GM18517 (cell line): ENCODE results near the gene SPECC1L.

ENCODE experiments used
- ATAC-seq: cut with Tn5 transposase; IDR thresholded peaks from one replicate; pipeline ENCODE4 v1.9.1; 2021; ENCODE audit warnings: mild to moderate bottlenecking, moderate library complexity; ENCODE audit not compliant: unreplicated experiment

The SPECC1L gene

DNA sequence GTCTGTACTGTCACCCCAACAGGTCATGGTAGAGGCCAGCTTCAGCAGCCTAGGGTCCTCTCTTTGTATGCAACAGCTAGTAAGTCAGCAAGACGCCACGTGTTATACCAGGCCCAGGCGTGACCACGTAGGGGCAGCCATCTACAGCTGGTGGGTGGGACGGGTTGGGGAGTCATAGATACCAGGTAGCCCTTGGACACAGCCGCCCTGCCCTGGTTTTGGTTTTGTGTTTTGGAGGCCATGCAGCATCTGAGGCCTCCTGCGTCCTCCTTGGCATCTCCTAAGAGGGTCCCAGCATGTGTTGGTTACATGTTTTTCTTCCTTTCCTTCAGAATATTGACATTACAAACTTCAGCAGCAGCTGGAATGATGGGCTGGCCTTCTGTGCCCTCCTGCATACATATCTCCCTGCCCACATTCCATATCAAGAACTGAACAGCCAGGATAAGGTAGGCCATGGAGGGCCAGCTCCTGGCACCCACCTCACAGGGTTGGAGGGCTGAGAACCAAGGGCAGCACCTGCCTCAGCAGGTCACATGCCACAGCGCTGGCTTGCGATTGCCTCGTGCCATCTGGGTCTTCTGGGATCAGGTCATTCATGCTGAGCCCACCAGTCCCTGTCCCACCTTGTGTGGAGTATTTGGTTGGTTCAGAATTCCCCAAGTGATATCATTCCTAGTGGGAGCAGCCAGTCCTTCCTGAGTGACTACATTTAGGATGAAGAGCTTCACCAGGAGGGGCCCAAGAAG, 140.8 kb downstream of the SPECC1L start:
- no peak for ATAC-seq

DNA sequence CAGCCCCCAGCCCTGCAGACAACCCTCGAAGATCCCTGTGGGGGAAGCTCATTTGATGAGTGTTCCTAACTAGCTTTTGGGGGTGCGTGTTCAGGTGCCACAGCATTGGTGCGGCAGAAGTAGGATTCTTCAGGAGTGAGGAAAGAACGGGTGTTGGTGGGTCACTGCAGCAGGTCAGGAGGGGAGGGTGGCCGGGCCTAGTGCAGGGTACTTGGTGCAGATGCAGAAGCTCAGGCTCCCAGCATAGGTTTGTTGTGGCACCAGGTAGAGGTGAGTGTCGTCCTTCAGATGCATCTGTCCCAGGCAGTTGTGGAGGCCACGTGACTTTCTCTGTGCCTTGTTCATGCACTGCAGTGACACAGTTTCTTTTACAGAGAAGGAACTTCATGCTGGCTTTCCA, 141.6 kb downstream of the SPECC1L start:
- ATAC-seq, result no peak

DNA sequence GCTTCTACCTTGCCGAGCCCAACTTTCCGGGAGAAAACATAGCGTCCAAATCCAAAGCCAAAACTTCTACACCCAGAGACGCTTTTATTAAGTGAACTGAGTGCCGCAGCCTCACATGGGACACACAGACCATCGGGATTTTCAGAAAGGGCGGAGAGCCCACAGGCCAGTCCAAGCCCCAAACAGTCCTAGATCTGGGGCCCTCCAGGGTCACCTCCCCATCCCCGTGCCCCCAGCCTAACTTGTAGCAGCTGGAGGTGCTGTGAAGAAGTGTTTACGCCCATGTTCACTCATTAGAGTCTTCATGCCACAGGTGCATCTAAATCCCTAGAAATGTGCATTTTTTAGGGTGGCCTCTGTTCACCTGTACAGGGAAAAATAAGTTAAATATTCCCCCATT, 142.6 kb downstream of the SPECC1L start:
- no peak for ATAC-seq

- ATAC-seq, result no peak
These were observed 143.2 kb downstream of the SPECC1L start for GRCh38 chr22:24413736-24414385.

DNA sequence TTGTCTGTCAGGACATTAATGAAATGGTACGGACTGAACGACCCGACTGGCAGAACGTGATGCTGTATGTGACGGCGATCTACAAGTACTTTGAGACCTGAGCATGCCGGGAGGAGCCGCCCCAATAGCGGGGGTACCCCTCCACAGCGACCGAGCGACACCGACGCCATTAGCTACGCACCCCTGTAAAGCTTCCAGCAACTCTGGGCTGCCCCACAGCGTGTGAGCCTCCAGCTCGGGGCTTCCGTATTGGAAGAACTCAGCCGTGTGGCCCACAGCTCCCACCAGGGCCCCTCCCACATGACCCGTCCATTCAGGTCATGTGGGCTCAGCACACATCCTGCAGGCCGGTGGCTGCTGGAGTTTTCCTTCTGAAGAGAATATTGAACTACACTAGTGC, 143.9 kb downstream of the SPECC1L start:
- ATAC-seq, result no peak

GRCh38 chr22:24414984-24415945, 144.6 kb downstream of the SPECC1L start:
- ATAC-seq, result no peak

- no peak for ATAC-seq
These were observed 145.5 kb downstream of the SPECC1L start for GRCh38 chr22:24416095-24416494.

DNA sequence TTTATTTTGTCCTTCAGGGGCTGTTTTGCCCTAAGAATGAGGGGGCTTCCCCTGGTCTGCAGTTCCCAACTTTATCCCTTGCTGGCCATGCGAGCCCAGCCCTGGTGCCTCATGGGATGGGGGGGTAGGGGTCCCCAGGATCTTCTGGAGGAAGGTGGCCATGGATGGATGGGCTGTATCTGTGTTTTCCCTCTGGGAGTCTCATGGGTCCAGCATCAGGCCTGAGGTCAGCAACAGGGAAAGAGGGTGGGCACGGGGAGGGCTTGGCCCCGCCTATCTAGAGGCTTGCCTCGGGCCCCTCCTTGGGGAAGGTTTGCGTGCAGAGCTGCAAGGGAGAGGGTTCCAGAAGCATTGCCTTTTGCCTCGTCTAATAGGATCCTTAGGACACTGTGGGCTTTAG, 146.0 kb downstream of the SPECC1L start:
- no peak for ATAC-seq

GRCh38 chr22:24417200-24417599, 146.6 kb downstream of the SPECC1L start:
- ATAC-seq, result no peak

DNA sequence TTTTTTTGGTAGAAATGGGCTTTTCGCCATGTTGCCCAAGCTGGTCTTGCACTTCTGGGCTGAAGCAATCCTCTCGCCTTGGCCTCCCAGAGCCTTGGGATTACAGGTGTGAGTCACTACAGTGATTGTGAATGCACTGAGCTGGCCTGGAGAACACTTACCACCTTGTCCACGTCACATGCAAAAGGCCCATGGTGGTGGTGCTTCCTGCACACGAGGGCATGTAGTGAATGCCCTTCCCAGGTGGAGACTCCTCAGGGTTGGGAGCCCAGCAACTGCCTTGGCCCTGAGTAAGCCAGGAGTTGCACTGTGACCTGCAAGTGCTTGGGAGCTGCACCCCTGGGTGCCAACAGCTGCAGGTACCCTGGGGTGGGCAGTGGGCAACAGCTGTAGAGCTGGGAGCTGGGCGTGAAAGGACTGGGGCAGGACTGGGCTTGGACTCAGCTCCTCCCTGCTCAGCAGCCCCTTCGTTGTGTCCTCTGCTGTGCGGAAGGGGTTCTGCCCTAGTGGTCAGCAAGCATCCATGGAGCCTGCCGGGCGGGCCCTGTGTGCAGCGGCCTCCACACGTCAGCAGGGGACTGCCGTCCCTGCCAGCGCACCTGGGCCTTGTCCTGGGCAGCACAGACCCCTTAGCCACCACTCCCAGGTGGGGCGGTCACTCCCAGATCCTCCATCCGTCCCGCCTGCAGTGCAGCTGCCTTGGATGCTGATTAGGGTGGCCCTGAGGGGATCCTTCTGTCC, 147.4 kb downstream of the SPECC1L start:
- ATAC-seq, result no peak

GRCh38 chr22:24418786-24419474, 148.3 kb downstream of the SPECC1L start:
- ATAC-seq, result no peak

GRCh38 chr22:24419475-24419850, 148.8 kb downstream of the SPECC1L start:
- no peak for ATAC-seq

DNA sequence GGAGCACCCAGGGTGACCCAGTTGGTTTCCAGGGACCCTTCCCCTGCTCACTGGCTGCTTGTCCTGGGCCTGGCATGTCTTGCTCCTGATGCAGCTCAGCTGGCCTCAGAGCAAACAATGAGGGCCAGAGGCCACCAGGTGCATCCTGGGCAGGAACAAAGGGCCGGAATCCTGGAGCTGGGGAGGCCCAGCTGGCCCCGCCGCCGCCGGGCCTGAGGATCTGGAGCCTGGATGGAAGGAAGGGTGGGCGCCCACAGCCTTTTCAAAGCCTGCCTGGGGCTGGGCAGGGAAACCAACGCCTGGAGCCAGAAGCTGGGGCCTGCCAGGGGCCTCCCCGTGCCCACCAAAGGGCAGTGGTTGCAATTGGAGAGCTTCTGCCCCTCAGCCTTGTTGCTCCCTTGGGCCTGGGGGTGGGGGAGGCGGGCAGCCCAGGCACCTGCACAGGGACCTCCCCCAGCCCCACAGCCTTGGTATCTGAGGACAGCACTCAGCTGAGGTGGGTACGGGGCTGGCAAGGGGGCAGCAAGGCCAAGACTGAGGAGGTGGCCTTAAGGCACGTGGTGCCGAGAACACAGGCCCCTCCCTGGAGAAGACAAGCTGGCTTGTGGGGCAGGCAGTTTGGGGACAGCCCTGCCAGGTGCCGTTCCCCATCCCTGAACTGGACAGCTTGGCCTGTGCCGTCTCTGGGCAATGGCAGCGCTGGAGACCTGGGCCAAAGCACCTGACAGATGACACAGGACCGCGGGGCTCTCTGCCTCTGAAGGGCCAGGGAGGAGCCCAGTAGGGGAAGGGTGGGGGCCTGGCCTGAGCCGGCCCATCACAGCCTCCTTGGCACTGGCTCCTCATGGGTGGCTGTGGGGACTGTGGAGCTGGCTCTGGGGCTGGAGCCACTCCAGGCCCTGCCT, 149.7 kb downstream of the SPECC1L start:
- ATAC-seq, result no peak

DNA sequence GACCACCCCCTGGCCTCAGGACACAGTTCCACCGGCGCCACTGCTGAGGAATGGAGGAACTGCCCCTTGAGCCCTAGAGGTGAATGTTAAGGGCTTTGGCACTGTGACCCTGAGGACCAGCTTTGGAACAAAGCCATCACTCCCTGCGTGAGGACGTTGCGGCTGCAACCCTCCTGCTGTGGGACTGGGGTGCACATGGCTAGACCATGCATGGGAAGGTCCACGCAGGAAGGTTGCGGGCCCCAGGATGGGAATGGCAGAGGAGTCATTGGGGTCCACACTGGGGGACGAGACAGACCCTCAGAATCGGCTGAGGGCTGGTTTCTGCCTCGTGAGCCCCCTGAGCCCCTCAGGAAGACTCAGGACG, 150.3 kb downstream of the SPECC1L start:
- no peak for ATAC-seq

GRCh38 chr22:24421428-24421931, 150.8 kb downstream of the SPECC1L start:
- no peak for ATAC-seq

DNA sequence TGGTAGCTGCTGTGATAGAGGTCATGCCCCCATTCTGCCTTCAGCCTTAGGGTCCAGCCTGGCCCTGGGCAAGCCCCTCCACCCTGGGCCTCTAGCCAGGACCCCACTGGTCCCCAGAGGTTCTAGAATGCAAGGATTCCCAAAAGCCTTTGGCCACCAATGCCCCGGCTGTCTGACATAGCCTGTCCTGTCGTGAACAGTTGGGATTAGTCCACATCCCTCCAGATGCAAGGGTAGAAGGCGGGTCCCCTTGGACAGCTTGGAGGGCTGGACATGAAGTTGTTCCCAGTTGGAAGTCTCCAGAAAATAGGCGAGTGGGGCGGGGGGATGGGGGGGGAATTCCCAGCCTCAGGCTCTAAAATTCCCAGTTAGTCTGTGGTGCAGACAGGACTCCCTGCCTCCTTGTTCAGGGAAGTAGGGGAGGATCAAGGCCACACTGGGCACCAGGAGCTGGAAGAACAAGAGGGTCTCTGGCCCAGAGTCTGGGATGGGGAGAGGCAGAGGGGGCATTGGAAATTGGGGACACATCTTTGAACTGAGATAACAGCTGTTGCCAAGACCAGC, 151.6 kb downstream of the SPECC1L start:
- no peak for ATAC-seq

DNA sequence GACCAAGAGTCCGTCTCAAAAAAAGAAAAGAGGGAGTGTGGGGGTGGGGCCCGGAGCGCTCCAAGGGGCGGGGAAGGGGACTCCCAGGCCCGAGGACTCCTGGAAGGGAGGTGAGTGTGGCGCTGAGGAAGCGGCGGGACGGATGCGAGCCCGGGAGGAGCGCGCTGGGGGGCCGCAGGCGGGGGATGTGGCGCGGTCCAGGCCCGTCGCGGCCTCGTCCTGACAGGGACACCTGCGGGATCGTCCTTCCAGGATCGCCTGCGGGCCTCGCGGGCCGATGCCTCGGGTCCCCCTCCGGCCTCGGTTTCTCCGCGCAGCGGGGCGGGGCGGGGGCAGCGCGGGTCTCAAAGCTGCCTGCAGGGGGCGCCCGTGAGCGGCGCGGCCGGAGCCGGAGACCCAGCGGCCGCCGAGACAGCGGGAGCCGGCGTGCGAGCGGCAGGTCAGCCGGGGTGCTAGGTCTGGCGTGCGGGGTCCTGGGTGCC, 152.9 kb downstream of the SPECC1L start:
- ATAC-seq, result no peak

DNA sequence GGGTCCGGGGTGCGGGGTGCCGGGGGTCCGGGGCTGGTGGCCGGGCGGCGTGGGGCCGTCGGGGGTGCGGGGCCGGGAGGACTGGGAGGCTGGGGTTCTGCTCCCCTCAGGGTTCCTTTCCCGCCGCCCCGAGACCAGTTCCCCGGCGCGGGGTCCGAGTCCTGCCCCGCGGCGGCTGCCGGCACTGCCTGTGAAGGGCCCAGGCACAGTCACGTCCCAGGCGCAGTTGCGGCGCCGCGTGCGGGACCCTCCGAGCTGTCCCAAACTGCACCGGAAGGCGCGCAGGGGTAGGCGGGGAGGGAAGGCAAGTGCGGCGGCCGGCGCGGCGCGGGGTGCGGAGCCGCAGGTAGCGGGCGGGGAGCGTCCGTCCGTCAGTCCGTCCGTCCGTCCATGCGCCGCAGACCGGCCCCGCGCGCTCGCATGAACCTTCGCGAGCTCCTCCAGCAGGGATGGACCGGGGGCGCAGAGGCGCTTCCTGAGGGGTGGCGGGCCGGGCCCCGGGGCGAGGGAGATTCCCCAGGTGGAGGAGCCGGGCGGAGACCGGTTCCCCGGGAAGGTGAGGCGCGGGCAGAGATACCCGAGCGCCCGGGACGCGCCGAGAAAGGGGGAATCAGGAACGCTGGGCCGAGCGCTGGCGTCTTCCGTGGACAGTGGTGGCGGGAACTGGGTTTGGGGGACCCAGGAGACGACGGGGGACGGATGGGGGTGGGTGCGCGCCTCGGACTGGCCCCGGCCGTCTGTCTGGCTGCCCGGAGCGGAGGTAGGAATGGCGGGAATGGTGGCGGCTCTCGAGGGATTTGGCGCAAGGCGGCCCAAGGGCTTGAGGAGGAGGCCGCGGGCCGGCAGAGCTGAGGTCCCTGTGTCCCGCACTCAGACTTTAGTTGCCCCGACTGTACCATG, 153.6 kb downstream of the SPECC1L start:
- no peak for ATAC-seq
